ENCODE measurements around the gene NDST1. TPM values are rescaled to one million over a fixed set of nuclear protein-coding genes. Genes with fewer than 3 reads are reported as not detected.

Gene NDST1
- total RNA-seq, 1 experiment from 2014 or later: 33.1 TPM

DNA sequence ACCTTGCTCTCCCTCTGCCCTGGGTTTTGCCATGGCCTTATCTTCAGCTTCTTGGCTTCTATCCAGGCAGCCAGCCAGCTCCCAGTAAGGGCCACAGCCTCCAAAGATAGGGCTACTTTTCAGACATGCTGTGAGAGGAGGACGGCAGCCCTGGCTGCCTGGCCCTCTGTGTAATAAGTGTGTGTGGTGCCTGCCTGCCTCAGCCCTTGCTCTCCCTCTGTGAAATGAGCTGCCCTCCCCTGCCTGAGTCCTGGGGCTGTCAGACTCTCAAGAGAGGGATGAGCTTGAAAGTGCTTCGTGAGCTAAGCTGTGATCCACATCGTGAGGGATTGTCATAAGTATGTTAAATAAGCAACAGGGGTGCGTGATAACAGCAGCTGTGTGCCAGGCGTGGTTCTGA, 8.1 kb downstream of the NDST1 start:
- H3K36me3 ChIP-seq (ENCODE audit: control insufficient read depth in 1 of 2, insufficient read depth in 2 of 2, low read length in 2 of 2): no peaks in the 10 kb centered on the region
- no peaks in the 10 kb centered on the region for H3K27me3 ChIP-seq (ENCODE audit: insufficient read depth, low read length)
- CTCF ChIA-PET: interaction anchor here (1.2 kb wide), 1 partner anchor 19 kb away, joined by 3 read pairs; no protein-coding TSS in a partner anchor
- H3K79me2 ChIP-seq (ENCODE audit: insufficient read depth, low read length): peaks cover 42% of the 10 kb centered on the region; the same call in 1 of the 2 replicates
- RAD21 ChIA-PET (ENCODE audit: low non-redundant PET in 1 of 2, low total read pairs in 2 of 2, uncharacterized antibody in 2 of 2, unreplicated experiment in 2 of 2): no interaction called here
- DNase-seq (ENCODE audit: low read depth, low spot score) (no peak), ATAC-seq (no peak)
- H3K4me2 ChIP-seq (ENCODE audit: low read length): no peak overlapping the region
- H3K9me2 ChIP-seq (ENCODE audit: insufficient read depth): no peaks in the 10 kb centered on the region
- TF ChIP-seq SRF (IDR thresholded peaks at IDR 0.05; ENCODE audit: low read depth): no peak
- no peak for TF ChIP-seq JUND (IDR thresholded peaks at IDR 0.05)
- TF ChIP-seq SP1 (IDR thresholded peaks at IDR 0.05; ENCODE audit: low read depth): no peak
- TF ChIP-seq, protein P1, sequence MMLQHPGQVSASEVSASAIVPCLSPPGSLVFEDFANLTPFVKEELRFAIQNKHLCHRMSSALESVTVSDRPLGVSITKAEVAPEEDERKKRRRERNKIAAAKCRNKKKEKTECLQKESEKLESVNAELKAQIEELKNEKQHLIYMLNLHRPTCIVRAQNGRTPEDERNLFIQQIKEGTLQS (IDR thresholded peaks at IDR 0.05): no peak
- no peak for TF ChIP-seq CEBPB (IDR thresholded peaks at IDR 0.05; ENCODE audit: low read depth)
- no peak for TF ChIP-seq EZH2 (IDR thresholded peaks at IDR 0.05)
- TF ChIP-seq, protein P2, sequence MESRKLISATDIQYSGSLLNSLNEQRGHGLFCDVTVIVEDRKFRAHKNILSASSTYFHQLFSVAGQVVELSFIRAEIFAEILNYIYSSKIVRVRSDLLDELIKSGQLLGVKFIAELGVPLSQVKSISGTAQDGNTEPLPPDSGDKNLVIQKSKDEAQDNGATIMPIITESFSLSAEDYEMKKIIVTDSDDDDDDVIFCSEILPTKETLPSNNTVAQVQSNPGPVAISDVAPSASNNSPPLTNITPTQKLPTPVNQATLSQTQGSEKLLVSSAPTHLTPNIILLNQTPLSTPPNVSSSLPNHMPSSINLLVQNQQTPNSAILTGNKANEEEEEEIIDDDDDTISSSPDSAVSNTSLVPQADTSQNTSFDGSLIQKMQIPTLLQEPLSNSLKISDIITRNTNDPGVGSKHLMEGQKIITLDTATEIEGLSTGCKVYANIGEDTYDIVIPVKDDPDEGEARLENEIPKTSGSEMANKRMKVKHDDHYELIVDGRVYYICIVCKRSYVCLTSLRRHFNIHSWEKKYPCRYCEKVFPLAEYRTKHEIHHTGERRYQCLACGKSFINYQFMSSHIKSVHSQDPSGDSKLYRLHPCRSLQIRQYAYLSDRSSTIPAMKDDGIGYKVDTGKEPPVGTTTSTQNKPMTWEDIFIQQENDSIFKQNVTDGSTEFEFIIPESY (IDR thresholded peaks at IDR 0.05; ENCODE audit: extremely low read depth, insufficient replicate concordance, low read length): no peak
- no peak for TF ChIP-seq ZFX (IDR thresholded peaks at IDR 0.05)
- TF ChIP-seq, protein P3, sequence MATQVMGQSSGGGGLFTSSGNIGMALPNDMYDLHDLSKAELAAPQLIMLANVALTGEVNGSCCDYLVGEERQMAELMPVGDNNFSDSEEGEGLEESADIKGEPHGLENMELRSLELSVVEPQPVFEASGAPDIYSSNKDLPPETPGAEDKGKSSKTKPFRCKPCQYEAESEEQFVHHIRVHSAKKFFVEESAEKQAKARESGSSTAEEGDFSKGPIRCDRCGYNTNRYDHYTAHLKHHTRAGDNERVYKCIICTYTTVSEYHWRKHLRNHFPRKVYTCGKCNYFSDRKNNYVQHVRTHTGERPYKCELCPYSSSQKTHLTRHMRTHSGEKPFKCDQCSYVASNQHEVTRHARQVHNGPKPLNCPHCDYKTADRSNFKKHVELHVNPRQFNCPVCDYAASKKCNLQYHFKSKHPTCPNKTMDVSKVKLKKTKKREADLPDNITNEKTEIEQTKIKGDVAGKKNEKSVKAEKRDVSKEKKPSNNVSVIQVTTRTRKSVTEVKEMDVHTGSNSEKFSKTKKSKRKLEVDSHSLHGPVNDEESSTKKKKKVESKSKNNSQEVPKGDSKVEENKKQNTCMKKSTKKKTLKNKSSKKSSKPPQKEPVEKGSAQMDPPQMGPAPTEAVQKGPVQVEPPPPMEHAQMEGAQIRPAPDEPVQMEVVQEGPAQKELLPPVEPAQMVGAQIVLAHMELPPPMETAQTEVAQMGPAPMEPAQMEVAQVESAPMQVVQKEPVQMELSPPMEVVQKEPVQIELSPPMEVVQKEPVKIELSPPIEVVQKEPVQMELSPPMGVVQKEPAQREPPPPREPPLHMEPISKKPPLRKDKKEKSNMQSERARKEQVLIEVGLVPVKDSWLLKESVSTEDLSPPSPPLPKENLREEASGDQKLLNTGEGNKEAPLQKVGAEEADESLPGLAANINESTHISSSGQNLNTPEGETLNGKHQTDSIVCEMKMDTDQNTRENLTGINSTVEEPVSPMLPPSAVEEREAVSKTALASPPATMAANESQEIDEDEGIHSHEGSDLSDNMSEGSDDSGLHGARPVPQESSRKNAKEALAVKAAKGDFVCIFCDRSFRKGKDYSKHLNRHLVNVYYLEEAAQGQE (IDR thresholded peaks at IDR 0.05; ENCODE audit: low read depth): no peak
- TF ChIP-seq, protein P4, sequence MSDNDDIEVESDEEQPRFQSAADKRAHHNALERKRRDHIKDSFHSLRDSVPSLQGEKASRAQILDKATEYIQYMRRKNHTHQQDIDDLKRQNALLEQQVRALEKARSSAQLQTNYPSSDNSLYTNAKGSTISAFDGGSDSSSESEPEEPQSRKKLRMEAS (IDR thresholded peaks at IDR 0.05): no peak
- no peak for TF ChIP-seq EZH2phosphoT487 (IDR thresholded peaks at IDR 0.05; ENCODE audit: borderline replicate concordance)
- TF ChIP-seq RAD21 (IDR thresholded peaks at IDR 0.05; ENCODE audit: low read depth): no peak
- TF ChIP-seq POLR2AphosphoS5 (IDR thresholded peaks at IDR 0.05; ENCODE audit: low read depth, low read length): no peak
- TF ChIP-seq EGR1 (IDR thresholded peaks at IDR 0.05; ENCODE audit: low read depth): no peak
- TF ChIP-seq, protein P5, sequence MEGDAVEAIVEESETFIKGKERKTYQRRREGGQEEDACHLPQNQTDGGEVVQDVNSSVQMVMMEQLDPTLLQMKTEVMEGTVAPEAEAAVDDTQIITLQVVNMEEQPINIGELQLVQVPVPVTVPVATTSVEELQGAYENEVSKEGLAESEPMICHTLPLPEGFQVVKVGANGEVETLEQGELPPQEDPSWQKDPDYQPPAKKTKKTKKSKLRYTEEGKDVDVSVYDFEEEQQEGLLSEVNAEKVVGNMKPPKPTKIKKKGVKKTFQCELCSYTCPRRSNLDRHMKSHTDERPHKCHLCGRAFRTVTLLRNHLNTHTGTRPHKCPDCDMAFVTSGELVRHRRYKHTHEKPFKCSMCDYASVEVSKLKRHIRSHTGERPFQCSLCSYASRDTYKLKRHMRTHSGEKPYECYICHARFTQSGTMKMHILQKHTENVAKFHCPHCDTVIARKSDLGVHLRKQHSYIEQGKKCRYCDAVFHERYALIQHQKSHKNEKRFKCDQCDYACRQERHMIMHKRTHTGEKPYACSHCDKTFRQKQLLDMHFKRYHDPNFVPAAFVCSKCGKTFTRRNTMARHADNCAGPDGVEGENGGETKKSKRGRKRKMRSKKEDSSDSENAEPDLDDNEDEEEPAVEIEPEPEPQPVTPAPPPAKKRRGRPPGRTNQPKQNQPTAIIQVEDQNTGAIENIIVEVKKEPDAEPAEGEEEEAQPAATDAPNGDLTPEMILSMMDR (IDR thresholded peaks at IDR 0.05 in 2 of 3, conservative IDR thresholded peaks at IDR 0.05 in 1 of 3; ENCODE audit: borderline replicate concordance in 1 of 3, insufficient read depth in 1 of 3, low read depth in 2 of 3, low read length in 2 of 3): no peak
- TF ChIP-seq POLR2A (IDR thresholded peaks at IDR 0.05; ENCODE audit: borderline replicate concordance, extremely low read depth, insufficient read depth, insufficient read length): no peak
- no peak for TF ChIP-seq FOSL1 (IDR thresholded peaks at IDR 0.05; ENCODE audit: low read depth)
- POLR2A ChIA-PET: no interaction called here
- no peak overlapping the region for H3K4me3 ChIP-seq (replicated peaks in 1 of 2; ENCODE audit: low read depth in 1 of 2, low read length in 2 of 2)
- no peak overlapping the region for H3K9ac ChIP-seq (ENCODE audit: low read length)
- intact Hi-C loops (cut with micrococcal nuclease): no loop called here
- no peaks in the 10 kb centered on the region for H4K20me1 ChIP-seq (ENCODE audit: insufficient read depth)
- H2AFZ ChIP-seq (ENCODE audit: low read depth, low read length, poor library complexity, severe bottlenecking): no peak overlapping the region
- H3K4me1 ChIP-seq (ENCODE audit: control insufficient read depth in 1 of 2, insufficient read depth in 2 of 2, low read length in 2 of 2): peaks cover 29 to 54% of the 10 kb centered on the region in 2 experiments
- H3K27ac ChIP-seq (ENCODE audit: low read depth, low read length): no peak overlapping the region
- H3K9me3 ChIP-seq (ENCODE audit: control insufficient read depth in 1 of 2, insufficient read depth in 1 of 2, low read depth in 1 of 2, low read length in 2 of 2): no peaks in the 10 kb centered on the region
- BruUV-seq (replicated peaks): no TSS peak
